GM21423 (cell line): ENCODE measurements around the gene PPP2R2D.
"Not testable (repeated sequence)": the region's sequence is repeated elsewhere in the genome, so short reads cannot be mapped to it uniquely, and the experiment has no call there.

ENCODE experiments used
- ATAC-seq: cut with Tn5 transposase; IDR thresholded peaks from one replicate; pipeline ENCODE4 v1.9.1; 2021; ENCODE audit warnings: mild to moderate bottlenecking, moderate library complexity; ENCODE audit not compliant: unreplicated experiment

Gene PPP2R2D

DNA sequence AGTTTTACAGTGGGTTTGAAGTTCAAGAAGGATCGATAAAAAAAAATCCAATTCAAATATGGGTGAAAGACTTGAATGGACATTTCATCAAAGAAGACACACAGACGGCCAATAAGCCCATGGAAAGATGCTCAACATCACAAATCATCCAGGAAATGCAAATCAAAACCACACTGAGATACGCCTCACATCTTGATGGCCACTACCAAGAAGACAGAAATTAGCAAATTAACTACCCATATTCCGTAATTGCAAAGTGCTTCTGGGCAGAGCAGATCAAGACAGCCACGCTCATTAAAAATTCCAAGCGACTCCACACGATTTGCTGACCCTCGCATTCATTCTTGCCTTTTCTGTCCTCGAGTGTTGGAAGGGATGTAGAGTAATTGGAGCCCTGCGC, 34.1 kb upstream of the PPP2R2D start:
- ATAC-seq: no peak

DNA sequence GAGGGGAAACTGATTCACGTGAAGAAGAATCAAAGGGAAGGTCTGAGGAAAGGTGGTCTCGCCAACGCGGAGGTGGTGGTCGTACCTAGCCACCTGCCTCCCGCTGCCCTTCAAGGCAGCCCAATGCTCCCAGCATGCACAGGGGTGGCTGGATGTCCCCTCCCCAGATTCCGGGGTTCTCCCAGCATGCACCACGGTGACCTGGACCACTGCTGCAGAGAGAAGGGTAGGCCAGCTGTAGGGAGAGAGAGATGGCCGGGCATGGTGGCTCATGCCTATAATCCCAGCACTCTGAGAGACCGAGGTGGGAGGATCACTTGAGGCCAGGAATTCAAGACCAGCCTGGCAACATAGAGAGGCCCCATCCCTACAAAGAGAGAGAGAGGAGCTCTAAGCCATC, 32.4 kb upstream of the PPP2R2D start:
- ATAC-seq: no peak

DNA sequence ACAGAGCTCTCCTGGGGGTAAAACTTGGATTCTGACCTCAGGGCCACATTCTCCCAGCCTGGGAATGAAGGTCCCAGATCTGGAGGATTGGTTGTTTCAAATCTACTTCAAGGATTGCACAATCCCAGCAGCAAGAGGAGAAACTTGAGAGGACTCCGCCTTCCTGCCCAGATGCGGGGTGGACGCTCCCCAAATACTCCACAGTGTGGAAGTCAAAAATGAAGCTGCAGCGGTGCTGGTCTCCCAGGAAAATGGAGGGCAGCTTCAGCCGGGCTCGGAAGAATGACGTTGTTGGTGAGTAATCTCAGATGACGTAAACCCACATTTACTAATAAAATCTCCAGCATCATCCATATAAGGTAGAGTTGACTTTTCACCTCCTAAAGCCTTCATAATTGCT, 31.5 kb upstream of the PPP2R2D start:
- ATAC-seq: no peak

DNA sequence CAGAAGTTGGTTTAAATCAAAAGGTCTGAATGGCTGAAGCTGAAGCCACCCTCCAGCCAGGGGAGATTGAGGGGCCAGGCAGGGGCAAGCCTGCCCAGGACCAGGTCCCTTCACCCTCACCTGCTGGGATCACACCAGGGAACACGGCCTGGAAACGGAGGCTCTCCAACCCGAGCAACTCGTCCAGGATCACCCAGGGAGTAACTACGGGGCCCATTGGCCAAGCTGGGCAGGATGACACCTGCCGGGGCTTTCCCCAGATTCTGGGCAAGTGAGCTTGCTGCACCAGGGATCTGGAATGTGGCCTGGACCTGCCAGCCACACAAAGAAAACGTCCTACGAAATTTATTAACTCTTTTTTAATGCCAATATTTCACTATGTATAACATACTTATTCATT, 30.4 kb upstream of the PPP2R2D start:
- ATAC-seq: no peak

DNA sequence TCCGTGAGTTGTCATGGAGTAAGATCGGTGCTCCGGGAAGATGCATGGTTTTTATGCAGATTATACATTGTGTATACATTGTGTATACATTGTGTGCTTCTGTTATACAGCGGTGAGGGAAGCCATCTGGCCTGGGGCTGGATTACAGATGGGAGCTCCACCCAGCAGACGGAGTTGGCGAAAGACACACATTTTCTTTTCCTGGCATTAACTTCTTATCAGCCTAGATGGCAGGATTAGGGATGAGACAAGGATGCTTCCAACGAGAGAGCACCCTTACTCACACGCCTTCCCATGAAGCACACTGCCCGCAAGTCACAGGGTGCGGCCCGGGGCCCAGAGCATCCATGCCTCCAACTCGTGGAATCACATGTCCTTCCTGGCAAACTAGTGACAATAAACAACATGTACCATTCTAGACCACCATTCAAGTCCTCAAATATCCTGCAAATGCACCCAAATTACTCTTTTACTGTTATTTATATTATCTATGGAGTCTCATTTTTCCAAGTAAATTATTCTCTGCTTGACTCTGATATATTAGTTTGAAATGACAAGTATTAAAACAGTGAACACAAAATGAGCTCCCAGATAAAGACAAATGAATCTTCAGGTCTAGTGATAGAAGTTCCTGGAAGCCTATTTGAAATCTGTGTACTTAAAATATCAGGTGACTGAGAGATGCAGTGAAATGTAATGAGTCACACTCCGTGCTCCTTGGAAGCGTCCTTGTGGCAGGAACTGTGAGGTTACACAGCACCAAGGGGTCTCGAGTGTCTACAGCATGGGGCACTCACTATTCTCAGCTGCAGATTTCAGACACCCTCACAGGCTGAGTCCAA, 29.8 kb upstream of the PPP2R2D start:
- no peak for ATAC-seq

DNA sequence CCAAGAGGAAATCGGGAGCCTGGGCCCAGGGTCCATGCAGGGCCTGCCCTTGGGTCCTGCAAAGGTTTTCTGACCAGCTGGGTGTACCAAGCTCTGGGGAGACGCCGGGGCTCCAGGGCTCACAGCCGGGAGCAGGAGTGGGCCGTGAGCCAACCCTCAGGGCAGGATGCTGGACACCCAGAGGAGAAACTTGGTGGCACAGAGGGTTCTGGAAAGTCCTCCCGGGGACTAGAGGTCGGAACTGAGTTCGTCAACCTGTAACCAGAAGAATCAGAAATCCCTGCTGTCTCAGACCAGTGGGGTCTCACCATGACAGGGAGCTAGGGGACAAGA, 29.2 kb upstream of the PPP2R2D start:
- ATAC-seq: no peak

DNA sequence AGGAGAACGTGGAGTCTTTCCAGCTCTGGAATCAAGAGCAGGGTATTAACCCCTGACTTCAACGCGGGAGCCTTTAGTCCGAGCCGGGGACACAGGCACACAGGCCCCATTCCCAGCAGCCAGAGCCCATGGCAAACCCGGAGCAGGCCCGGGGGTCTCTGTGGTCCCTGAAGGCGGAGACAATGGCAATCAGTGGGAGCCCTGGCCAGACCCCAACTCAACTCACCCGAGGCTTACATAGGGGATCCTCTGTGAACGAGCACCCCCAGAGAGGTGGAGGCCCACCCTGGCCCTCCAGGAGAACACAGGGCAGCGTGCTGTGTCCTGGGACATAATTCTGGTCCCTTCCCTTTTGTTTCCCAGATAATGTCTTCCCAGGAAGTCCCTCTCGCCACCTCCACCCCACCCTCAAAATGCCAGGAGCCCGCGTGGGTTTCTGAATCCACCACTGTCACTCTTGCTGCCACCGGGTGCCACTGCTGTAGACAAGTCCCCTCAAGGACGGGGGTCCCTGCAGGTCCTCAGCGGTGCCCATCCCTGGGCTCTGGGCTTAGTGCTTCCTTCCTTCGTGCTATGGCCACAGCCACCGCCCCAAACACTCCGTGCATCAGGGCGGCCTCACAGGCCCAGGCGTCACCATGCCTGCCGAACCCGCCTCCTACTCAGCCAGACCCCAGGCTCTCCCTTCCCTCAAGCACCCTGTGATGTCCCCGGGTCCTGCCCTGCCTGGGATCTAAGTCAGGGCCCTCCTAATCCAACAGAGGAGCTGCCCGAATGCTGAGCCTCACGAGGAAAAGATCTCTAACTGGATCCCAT, 28.6 kb upstream of the PPP2R2D start:
- ATAC-seq: no peak

DNA sequence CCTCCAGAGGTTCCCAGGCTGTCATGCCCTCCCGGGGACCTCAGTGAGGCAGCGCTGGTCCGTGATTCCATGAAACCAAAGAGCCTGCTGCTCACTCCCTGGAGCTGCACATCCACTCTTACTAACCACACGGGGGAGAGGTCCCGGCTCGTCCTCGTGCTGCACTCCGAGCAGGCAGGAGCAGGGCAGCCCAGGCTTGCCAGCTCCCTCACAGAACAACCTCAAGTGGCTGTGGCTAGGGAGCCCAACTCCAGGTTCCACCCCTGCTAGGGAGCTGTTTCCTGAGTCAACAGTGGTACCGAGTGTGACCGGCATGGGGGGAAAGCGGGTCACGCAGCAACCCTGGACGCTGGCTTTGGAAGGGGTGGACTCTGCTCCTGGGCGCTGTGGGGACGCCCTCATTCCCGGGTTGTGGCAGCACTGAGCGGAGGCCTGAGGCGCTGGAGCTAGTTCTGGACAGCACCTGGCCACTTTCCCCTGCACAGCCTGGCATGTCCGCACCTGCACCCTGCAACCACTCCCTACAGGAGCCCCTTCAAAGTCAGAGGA, 27.9 kb upstream of the PPP2R2D start:
- ATAC-seq: no peak

DNA sequence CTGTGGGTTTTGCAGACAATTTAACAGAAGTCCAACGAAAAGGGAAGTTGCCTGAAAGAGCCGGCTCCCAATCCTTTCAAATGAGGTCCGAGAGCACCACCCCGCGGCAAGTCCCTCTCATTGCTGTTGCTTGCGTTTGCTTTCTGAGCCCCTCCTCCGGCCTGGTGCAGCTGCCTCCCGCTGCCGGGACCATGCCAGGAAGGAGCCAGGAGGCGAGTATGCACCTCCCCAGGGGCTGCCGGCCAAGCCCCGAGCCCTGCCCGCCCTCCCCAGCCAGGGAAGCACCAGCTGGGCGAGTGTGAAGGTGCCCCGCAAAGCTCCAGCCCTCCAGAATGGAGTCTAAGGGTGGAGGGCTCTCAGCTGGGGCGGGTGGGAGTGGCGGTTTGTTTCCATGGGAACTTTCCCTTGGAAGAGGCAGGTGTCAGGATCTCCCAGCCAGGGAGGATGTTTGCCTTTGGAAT, 25.8 kb upstream of the PPP2R2D start:
- ATAC-seq: peak; percentile 67

DNA sequence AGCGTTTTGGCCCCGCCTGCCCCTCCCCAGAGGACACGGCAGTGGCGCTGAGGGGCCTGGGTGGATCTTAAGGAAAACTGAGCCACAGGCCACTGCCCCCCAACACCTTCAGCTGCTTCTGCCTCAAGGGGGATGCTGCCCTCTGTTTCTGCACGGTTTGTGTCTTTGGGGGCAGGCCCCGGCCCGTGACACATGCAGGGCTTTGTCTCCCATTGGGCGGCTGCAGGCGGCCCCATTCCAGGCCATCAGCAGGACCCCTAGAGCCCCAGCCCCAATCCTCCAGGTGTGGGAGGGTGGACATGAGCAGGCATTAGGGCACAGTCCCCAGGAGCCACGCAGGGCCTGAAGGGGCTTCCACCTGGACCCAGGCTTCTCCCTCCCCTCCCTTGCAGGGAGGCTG, 25.3 kb upstream of the PPP2R2D start:
- no peak for ATAC-seq

DNA sequence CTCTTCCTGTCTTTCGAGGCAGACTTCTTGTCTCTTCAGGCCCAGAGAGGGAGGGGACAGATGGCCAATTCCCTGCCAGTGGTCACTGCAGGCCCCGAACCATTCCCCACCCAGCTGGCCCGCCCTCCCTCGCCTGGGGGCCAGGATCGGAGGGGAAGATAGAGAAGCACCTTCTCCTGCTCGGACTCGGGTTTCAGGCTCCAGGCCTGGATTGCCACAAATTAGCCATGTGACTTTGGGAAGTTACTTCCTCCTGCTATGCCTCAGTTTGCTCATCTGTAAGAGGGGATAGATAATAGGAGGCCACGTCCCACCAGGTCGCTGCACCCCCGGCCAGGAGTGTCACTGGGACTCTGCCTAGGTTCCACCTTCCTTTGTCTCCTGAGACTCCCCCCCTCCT, 24.8 kb upstream of the PPP2R2D start:
- ATAC-seq: no peak

DNA sequence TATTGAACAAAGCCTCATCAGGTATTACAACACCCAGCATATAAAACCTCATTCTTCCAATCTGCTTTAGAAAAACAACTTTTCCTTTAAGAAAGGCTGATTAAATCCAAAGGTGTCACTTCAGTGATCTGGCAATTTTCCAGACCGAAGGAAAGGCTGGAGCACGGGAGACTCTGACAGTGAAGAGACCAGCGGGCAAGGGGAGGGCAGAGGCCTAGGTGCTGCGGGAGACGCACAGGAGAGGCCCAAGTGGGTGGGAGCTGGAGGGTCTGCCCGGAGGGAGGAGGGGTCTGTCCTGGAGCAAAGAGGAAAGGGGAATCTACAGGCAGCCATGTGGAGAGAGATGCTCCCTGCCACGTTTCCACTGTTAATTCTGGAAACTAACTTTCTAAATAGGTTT, 24.3 kb upstream of the PPP2R2D start:
- no peak for ATAC-seq

DNA sequence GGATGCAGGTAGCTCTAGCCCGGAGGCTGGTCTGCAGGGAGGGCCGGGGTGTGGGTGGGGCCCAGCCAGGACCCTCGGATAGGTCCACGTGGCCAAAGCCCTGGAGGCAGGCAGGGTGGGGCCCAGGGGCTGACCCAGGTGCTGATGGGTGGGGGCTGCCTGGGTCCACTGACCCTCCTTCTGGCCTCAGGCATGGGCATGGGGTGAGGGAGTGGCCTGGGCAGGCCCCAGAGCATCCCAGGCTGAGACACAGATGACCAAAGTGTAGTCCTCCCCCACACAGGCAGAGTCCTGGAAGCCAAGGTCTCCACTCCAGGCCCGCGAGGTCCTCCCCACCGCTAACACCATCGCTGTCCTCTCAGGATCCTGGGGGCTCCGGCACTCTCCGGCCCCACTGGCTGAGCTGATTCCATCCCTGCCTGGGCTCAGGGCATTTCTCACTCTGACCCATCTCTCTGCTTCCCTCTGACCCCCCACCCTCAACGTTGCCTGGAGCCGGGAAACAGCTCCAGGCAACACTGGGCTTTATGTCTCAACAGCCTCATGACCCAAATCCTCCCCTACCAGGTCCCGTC, 20.7 kb upstream of the PPP2R2D start:
- ATAC-seq: no peak

DNA sequence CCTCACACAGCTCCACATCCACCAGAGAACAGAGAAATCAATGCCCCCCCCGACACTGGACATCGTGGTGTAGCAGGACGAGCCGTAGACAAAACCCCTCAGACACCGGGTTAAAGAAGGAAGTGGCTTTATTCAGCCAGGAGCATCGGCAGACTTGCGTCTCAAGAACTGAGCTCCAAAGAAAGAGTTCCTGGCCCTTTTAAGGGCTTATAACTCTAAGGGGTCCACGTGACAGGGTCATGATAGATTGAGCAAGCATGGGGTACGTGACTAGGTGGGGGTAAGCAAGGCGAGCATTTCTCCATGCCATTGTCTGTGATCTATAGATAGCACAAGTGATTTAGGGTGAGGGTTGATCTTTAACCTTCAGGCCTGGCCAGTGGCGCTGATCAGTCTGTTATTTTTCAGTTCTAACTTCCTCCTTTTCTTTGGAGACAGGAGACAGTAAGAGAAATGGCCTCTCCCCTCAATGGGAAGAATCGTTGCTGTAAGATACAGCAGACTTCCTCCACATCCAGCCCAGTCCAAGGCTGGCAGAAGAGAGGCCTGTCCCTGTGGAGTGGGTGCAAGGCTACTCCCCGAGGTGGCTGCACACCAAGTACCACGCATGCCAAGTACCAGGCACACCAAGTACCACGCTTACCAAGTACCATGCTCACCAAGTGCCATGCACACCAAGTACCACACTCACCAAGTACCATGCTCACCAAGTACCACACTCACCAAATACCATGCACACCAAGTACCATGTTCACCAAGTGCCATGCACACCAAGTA, 19.5 kb upstream of the PPP2R2D start:
- ATAC-seq: no peak

DNA sequence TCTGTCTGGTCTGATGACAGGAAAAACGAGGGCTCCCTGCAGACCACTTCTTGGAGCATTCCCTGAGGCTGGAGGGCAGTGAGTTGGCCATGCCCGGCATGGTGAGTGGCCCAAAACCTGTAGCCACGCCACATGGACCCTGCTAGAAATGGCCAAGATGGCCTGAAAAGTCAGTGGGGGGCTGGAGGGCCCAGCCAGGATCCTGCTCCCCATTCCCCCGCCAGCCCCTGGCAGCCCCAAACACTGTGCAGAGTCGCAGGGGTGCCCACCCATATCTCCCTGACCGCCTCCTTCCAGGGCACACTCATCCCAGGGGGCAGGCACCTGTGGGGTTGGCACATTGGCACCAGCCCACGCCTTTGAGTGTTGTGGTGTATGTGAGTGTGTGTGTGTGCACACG, 18.7 kb upstream of the PPP2R2D start:
- ATAC-seq: no peak

DNA sequence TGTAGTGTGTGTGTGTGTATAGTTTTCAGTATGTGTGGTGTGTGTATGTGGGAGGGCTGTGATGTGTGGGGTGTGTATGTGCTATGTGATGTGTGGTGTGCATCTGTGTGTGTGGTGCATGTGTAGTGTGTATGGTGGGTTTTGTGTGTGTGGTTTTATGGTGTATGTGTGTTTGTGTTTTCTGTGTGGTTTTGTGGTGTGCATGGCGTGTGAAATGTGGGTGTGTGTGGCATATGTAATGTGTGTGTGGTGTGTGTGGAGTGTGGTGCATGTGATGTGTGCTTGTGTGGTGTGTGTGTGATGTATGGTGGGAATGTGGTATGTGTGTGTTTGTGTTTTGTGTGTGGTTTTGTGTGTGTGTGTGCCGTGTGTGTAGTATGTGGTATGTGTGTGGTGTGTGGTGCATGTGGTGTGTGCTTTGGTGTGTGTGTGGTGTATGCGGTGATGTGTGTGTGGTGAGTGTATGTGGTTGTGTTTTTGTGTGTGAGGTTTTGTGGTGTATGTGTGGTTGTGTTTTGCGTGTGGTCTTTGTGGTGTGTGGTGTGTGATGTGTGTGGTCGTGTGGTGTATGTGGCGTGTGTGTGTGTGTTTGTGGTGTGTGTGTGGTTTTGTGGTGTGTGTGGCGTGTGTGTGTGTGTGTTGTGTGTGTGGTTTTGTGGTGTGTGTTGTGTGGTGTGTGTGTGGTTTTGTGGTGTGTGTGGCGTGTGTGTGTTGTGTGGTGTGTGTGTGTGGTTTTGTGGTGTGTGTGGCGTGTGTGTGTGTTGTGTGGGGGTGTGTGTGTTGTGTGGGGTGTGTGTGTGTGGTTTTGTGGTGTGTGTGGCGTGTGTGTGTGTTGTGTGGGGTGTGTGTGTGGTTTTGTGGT, 18.0 kb upstream of the PPP2R2D start:
- ATAC-seq: no peak

DNA sequence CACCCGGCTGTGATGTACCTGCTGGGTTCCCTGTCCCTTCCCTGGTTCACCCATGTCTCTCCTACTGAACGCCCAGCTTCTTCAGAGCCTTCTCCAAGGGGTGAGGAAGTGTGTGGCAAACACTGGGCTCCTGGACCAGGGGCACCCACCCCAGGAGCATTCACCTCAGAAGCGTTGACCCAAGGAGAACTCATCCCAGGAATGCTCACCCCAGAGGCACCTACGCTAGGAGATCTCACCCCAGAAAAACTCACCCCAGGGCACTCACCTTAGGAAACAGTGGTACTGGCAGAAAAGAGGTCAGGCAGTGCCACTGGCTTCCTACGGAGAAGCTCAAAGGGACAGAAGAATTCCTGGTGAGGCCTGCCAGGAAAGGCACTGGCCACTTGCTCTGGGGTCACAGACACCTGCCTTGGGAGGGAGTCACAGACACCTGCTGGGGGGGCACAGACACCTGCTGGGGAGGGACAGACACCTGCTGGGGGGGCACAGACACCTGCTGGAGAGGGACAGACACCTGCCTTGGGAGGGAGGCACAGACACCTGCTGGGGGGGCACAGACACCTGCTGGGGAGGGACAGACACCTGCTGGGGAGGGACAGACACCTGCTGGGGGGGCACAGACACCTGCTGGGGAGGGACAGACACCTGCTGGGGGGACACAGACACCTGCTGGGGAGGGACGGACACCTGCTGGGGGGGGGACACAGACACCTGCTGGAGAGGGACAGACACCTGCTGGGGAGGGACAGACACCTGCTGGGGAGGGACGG, 17.0 kb upstream of the PPP2R2D start:
- not testable (repeated sequence) for ATAC-seq

DNA sequence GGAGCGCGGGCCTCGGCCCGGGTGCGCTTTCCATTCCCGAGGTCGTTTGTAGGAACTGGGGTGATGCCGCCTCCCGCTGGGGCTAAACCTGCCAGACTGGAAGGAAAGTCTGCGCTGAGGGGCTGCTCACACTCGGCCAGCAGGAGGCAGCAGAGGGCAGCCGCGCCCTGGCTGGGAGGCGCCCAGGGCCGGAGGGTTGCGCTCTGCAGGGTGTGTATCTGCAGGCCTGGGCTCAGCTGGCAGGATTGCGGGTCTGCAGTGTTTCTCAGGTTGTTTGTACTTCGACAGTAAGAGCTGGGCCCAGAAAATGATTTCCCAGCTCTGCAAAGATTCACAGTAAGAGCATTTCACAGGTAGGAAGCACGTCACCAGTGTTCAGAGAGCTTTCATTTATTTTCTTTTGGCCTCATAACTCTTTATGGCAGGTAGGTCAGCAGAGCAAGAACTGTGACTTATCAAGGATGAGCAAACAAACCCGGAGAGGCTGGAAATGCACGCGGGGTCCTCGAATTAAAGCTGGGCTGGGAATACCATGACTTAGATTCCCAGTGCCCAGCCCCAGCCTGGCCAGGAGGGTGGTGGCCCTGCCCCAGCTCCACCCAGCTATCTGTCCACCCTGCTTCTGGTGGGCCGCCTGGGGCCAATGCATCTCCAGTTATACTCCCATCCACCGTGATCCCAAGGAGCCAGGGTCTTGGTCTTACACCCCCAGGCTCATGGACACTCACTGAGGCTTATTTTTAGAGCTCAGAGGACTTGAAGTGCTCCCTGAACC, 15.2 kb upstream of the PPP2R2D start:
- peak; percentile 95 for ATAC-seq
